CD4-positive, alpha-beta T cell treated with Interferon gamma for 1 hour (primary cell): Measurements from ENCODE around the gene FOXN3.

Experiments
- DNase-seq: peaks from one replicate; pipeline ENCODE4 v3.0.0-alpha.2; 2020

The FOXN3 gene

DNA sequence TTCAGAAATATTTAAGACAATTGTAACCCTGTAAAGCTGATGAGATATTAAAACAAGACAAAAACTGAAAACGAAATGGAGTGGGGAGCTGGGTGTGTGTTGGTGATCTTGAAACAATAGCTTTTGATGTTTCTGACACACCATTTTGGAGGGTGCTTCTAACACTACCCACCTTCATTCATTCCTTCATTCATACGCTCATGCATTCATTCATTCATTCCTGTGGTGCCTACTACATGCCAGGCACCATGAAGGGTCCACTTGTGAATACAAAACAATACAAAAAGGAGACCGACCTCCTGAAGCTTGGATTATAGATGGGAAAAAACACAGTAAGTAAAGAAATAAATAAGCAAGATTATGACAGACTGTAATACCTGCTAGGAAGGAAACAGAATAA lies 60.5 kb downstream of the FOXN3 start:
- DNase-seq, result no peak

DNA sequence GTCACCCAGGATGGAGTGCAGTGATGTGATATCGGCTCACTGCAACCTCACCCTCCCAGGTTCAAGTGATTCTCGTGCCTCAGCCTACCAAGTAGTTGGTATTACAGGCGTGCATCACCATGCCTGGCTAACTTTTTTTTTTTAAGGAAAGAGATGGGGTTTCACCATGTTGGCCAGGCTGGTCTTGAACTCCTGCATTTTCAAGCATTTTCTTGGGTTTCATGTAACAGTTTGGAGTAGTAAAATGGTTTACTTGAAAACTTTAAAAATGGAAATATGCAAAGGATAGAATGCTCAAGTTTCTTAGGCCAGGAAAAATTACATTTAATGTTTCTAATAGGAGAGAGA lies 63.3 kb downstream of the FOXN3 start:
- no peak for DNase-seq

DNA sequence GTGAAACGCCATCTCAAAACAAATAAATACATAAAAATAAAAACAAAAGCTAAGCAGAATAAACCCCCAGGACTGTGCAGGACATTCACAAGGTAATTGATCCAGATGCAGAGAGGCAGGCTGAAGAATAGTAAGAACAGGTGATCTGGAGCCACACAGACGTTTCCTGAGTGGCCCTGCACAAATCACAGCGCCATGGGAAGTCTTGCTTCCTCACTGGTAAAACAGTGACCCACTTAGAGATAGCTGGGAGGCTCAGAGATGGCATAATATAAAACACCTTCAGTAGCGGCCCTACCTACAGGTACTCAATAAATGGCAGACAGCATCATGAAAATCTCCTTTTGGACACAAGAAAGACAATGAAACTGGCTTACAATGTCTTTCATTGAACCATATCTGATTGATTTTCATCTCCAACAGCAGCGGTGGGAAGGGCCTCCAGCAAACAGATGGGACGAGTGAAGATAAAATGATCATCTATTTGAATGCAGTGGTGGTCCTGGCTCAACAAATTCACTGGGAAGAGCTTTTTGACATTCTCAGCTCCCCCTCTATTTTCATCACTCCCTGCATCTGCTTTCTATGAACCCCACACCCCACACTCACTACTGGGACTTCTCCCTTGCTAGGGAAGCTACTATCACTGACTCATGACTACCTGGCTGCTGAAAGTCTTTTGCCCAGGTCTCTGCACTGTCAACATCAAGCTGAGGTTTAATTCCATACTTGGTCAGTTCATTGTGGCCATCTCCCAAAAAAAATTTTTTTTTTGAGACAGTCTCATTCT lies 63.9 kb downstream of the FOXN3 start:
- DNase-seq, result no peak

DNA sequence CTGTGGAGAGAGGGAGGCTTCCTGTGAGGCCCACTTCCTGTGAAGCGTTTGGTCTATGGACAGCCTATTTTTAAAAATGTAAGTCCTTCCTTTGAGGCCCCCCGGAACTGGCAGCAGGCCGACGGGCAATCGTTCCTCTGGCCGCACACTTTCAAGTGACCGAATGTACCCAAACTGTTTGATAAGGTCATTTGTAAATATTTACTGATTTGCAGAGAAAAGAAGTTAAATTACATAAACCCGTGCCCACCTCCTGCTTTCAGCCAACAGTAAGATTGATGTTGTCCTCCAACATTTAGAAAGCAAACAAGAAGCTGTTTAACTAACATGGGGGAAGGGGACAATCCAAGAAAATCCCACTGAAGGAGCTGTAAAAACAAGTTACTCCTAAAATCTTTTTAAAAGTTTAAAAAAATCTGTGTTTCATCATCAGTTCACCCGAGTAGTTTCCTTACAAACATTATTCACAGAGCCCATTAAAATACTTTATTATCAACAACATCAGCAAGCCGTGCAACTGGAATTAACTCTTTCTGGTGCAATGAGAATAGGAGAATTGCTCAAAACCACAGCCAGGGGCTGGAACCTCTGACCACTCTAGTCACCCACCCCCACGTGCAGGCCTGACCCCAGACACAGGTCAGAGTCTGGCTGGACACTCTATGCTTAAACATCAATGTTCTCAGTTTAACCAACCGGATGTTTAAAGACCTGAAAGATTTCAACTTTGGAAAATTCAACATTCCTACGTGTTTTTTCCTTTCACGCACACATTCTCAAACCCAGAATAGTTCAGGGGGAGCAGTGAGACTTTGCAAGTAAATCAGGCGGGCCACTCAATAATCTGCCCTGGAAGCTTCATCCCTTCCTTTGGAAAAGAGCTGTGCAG lies 65.3 kb downstream of the FOXN3 start:
- no peak for DNase-seq

- DNase-seq, result no peak
Measured at GRCh38 chr14:89351221-89351515, 65.9 kb downstream of the FOXN3 start.

- no peak for DNase-seq
Measured at GRCh38 chr14:89350152-89350551, 66.9 kb downstream of the FOXN3 start.

- peak; percentile 50 for DNase-seq
Measured at GRCh38 chr14:89349171-89350008, 67.6 kb downstream of the FOXN3 start.

DNA sequence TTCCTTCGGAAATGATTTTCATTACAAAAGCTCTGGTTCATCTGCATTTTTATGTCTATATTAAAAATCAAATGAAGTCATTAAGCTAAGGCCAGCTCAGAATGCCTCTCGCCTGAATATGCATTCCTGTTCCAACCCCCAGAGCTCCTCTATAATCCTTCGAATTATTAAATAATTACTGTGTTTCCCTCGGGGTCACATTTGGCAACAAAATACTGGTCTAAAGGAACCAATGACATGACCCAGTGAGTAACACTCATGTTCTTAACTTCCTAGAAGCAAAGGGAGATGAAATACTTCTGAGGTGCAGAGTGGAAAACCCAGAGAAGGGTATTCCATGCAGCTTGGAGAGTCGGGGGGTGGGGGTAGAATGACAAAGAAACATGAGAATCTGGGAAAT lies 68.3 kb downstream of the FOXN3 start:
- DNase-seq, result no peak

- no peak for DNase-seq
Measured at GRCh38 chr14:89347885-89348284, 69.1 kb downstream of the FOXN3 start.

GRCh38 chr14:89344920-89345254 lies 72.1 kb downstream of the FOXN3 start:
- no peak for DNase-seq

GRCh38 chr14:89343356-89343755 lies 73.7 kb downstream of the FOXN3 start:
- no peak for DNase-seq

- DNase-seq, result no peak
Measured at GRCh38 chr14:89342049-89342448, 75.0 kb downstream of the FOXN3 start.

DNA sequence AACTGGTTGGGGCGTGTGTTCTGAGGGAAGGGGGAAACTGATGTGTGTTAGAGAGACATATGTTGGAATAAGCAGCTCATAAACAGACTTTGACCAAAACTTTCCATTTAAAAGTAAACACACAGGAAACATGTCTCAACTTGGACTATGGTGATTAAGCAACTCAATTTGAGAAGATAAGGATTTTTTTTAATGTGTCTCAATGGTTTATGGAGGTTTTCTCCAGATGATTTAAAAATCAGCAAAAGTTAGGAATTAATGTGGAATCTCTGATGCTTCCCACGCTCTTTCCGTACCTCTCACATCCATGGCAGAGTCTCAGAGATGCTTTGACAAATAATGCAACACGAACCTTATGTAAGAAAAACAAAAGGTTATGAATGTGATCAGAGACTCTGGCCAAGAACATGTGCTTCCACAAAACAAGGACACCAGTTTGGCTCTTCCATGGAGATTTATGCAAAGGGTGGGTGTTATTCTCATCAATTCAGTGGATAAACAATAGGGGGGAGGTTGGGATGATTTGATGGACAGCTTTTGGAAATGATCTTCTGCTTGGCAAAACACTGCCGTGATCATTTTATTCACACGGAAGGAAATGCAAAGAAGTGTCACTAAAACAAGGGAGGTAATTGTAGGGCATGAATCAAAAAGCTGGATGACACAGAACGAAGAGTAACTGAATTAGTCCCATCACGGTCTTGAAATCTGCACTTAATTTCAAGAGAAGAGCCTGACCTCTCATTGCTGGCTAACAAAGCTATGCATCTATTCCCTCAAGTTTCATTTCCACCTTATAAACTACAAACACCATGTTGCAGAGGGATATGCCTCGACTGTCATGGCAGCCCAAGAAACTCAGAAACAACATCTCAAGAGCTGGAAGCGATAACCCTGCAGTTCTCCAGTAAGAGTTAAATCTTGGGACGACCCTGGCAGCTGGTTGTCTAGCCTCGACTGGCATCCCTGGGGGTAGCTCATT lies 76.5 kb downstream of the FOXN3 start:
- no peak for DNase-seq

DNA sequence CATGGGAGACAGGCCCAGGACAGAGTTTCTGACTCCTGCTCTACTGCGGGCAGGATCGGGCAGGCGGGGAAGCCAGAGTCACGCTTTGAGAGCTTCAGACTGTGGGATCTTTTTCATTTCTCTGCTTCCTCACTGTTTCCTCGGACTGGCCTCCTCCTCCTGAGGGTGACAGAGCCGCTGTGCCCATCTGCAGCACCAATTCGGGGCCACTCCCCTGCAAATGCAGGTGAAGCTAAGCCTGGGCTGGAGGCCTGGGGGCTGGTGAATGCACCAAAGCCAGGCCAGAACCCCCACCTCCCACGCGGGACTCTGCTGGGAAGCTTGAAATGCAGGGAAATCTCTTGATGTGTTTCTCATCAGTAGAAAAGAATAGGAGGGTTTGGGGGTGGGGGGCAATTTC lies 77.5 kb downstream of the FOXN3 start:
- DNase-seq, result no peak

GRCh38 chr14:89339158-89339557 lies 77.9 kb downstream of the FOXN3 start:
- DNase-seq, result no peak

DNA sequence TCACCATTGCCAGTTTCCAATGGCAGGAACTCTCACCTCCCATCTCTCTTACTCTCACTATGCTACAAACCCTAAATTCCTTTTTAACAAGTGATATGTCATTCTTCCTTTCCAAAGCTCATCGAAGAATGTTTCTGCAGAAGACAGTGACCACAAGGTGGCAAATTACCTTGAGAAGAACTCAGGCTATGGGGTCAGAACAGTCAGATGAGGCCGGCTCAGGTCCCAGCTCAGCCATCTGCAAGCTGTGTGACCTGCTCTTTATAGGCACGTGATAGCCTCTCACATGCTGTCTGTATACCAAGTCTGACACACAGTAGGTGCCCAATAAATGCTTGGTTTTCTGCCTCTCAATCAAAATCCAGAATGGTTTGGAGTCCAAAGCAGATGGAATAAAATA lies 80.7 kb downstream of the FOXN3 start:
- DNase-seq, result peak; percentile 27

DNA sequence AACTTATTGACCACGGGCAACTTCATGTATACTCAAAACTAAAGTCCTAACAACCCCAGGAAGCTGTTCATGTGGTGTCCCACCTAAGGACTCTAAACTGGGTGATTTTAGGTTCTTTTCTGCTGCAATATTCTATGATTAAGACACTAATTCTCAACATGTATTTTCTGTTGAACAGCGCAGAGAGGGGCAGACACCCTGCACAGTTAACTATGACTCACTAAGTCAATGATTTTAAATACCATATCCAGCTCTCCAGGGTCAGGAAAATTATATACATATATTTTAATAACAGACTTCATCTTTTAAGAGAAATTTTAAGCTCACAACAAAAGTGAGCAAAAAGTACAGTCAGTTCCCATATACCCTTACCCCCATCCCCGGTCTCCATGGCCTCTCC lies 85.0 kb downstream of the FOXN3 start:
- DNase-seq, result no peak

GRCh38 chr14:89331398-89331797 lies 85.6 kb downstream of the FOXN3 start:
- DNase-seq, result no peak

GRCh38 chr14:89330236-89331002 lies 86.6 kb downstream of the FOXN3 start:
- no peak for DNase-seq

GRCh38 chr14:89327771-89328212 lies 89.2 kb downstream of the FOXN3 start:
- no peak for DNase-seq

- no peak for DNase-seq
Measured at GRCh38 chr14:89325959-89326358, 91.1 kb downstream of the FOXN3 start.
